ENCODE measurements around the gene SUPT6H. TPM values are rescaled to one million over a fixed set of nuclear protein-coding genes. Genes with fewer than 3 reads are reported as not detected.

SUPT6H gene
- total and polyA plus RNA-seq, 2 donors (not counting 1 experiment from before 2014, with no cell fraction given), result 35.8 to 110 TPM

DNA sequence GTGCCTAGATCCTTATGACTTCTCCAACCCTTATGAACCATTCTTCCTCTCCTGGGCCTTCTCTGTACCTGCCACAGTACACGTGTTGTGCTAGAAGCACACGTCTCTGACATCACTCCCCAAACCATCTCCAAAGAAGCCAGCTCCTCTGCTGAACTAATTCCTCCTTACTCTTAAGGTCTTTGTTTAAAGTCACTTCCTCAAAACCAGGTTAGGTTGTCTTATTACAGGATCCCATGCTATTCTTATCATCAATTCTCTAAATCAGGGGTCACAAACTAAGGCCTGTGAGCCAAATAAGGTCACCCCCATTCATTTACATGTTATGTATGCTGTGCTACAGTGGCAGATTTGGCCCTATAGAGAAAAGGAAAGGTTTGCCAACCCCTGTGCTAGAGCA, 4.0 kb downstream of the SUPT6H start:
- intact Hi-C loops (cut with micrococcal nuclease), result no loop called here
- Histone ChIP-seq H3K27ac (ENCODE audit: low read length in 2 of 2) (no peak overlapping the region), H3K27me3 (replicated peaks in 1 of 4; ENCODE audit: control extremely low read depth in 1 of 4, control insufficient read depth in 3 of 4, insufficient read depth in 4 of 4, low read length in 3 of 4) (no peaks in the 10 kb centered on the region), H3K9me3 (ENCODE audit: control extremely low read depth in 1 of 3, control insufficient read depth in 2 of 3, insufficient read depth in 1 of 3, low read length in 2 of 3) (no peaks in the 10 kb centered on the region), H3K4me2 (replicated peaks; ENCODE audit: low read depth, low read length, poor library complexity, severe bottlenecking) (no peak overlapping the region), H3K36me3 (replicated peaks in 1 of 2; ENCODE audit: control extremely low read depth in 1 of 2, control insufficient read depth in 1 of 2, extremely low read depth in 1 of 2, insufficient read depth in 2 of 2, low read length in 1 of 2) (peaks cover 0 to 34% of the 10 kb centered on the region in 2 experiments), H3K79me2 (ENCODE audit: control insufficient read depth, insufficient read depth, low read length) (peaks cover 83% of the 10 kb centered on the region), H4K20me1 (ENCODE audit: control insufficient read depth, insufficient read depth, low read length, poor library complexity, severe bottlenecking) (peaks cover 42% of the 10 kb centered on the region), H3K4me3 (ENCODE audit: control extremely low read depth in 1 of 5, extremely low read depth in 1 of 5, insufficient read depth in 1 of 5, low read depth in 2 of 5, low read length in 4 of 5) (no peak overlapping the region), H2AFZ (ENCODE audit: insufficient read depth, low read depth, low read length, poor library complexity, severe bottlenecking) (no peak overlapping the region), H3K4me1 (ENCODE audit: control insufficient read depth in 2 of 2, insufficient read depth in 2 of 2, low read length in 2 of 2) (peaks cover 15 to 23% of the 10 kb centered on the region in 2 donors), H3K9ac (ENCODE audit: low read length) (no peak overlapping the region)
- CTCF ChIA-PET, result no interaction called here
- POLR2A ChIA-PET, result interaction anchor here (0.7 kb wide), 1 partner anchor 86 kb away, joined by 4 read pairs; no protein-coding TSS in a partner anchor
- H3K27ac Mint-ChIP-seq, result no peak overlapping the region
- WGBS (ENCODE audit: insufficient coverage), result 90% methylated on average over 1 of the region's 2 CpGs
- DNase-seq (no peak), ATAC-seq (ENCODE audit: low read depth) (no peak)
- no peak for TF ChIP-seq EZH2 (IDR thresholded peaks at IDR 0.05; ENCODE audit: borderline replicate concordance, insufficient read depth, low read depth, low read length, poor library complexity, severe bottlenecking)
- TF ChIP-seq, protein P1, sequence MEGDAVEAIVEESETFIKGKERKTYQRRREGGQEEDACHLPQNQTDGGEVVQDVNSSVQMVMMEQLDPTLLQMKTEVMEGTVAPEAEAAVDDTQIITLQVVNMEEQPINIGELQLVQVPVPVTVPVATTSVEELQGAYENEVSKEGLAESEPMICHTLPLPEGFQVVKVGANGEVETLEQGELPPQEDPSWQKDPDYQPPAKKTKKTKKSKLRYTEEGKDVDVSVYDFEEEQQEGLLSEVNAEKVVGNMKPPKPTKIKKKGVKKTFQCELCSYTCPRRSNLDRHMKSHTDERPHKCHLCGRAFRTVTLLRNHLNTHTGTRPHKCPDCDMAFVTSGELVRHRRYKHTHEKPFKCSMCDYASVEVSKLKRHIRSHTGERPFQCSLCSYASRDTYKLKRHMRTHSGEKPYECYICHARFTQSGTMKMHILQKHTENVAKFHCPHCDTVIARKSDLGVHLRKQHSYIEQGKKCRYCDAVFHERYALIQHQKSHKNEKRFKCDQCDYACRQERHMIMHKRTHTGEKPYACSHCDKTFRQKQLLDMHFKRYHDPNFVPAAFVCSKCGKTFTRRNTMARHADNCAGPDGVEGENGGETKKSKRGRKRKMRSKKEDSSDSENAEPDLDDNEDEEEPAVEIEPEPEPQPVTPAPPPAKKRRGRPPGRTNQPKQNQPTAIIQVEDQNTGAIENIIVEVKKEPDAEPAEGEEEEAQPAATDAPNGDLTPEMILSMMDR (IDR thresholded peaks at IDR 0.05), result no peak
- no peaks in the 10 kb centered on the region for H3K27me3 Mint-ChIP-seq
- peaks cover 53% of the 10 kb centered on the region for H3K4me1 Mint-ChIP-seq
- no peak overlapping the region for H3K4me3 Mint-ChIP-seq
- H3K9me3 Mint-ChIP-seq (ENCODE audit: insufficient read depth), result no peaks in the 10 kb centered on the region

GRCh38 chr17:28667870-28668269, 5.9 kb downstream of the SUPT6H start:
- H3K9ac ChIP-seq (ENCODE audit: low read length), result no peak overlapping the region
- no peak overlapping the region for H2AFZ ChIP-seq (ENCODE audit: insufficient read depth, low read depth, low read length, poor library complexity, severe bottlenecking)
- no CpG with 5 or more reads among the region's 1 CpG for WGBS (ENCODE audit: insufficient coverage)
- H4K20me1 ChIP-seq (ENCODE audit: control insufficient read depth, insufficient read depth, low read length, poor library complexity, severe bottlenecking), result peaks cover 46% of the 10 kb centered on the region
- no peaks in the 10 kb centered on the region for H3K27me3 ChIP-seq (replicated peaks in 1 of 4; ENCODE audit: control extremely low read depth in 1 of 4, control insufficient read depth in 3 of 4, insufficient read depth in 4 of 4, low read length in 3 of 4)
- H3K79me2 ChIP-seq (ENCODE audit: control insufficient read depth, insufficient read depth, low read length), result peaks cover 78% of the 10 kb centered on the region
- H3K4me3 ChIP-seq (ENCODE audit: control extremely low read depth in 1 of 5, extremely low read depth in 1 of 5, insufficient read depth in 1 of 5, low read depth in 2 of 5, low read length in 4 of 5), result no peak overlapping the region
- ChIA-PET CTCF (interaction anchor here (1.7 kb wide), 1 partner anchor 22 kb away, joined by 7 read pairs; no protein-coding TSS in a partner anchor), POLR2A (no interaction called here)
- H3K9me3 ChIP-seq (ENCODE audit: control extremely low read depth in 1 of 3, control insufficient read depth in 2 of 3, insufficient read depth in 1 of 3, low read length in 2 of 3), result no peaks in the 10 kb centered on the region
- peaks cover 36% of the 10 kb centered on the region for H3K4me1 Mint-ChIP-seq
- ATAC-seq (ENCODE audit: low read depth) (no peak), DNase-seq (no peak)
- no peak overlapping the region for H3K4me2 ChIP-seq (replicated peaks; ENCODE audit: low read depth, low read length, poor library complexity, severe bottlenecking)
- H3K27me3 Mint-ChIP-seq, result no peaks in the 10 kb centered on the region
- intact Hi-C loops (cut with micrococcal nuclease), result no loop called here
- H3K27ac ChIP-seq (ENCODE audit: low read length in 2 of 2), result no peak overlapping the region
- no peaks in the 10 kb centered on the region for H3K9me3 Mint-ChIP-seq (ENCODE audit: insufficient read depth)
- no peak for TF ChIP-seq EZH2 (IDR thresholded peaks at IDR 0.05; ENCODE audit: borderline replicate concordance, insufficient read depth, low read depth, low read length, poor library complexity, severe bottlenecking)
- TF ChIP-seq, protein P1 (IDR thresholded peaks at IDR 0.05), result no peak
- no peak overlapping the region for H3K4me3 Mint-ChIP-seq
- H3K4me1 ChIP-seq (ENCODE audit: control insufficient read depth in 2 of 2, insufficient read depth in 2 of 2, low read length in 2 of 2), result peaks cover 7 to 12% of the 10 kb centered on the region in 2 donors
- no peak overlapping the region for H3K27ac Mint-ChIP-seq
- peaks cover 0 to 52% of the 10 kb centered on the region in 2 experiments for H3K36me3 ChIP-seq (replicated peaks in 1 of 2; ENCODE audit: control extremely low read depth in 1 of 2, control insufficient read depth in 1 of 2, extremely low read depth in 1 of 2, insufficient read depth in 2 of 2, low read length in 1 of 2)
